Stimulated activated CD8-positive, alpha-beta memory T cell treated with anti-CD3 and anti-CD28 coated beads, Interleukin-12 subunit alpha, Interleukin-12 subunit beta, amount 100 ng/mL, for 24 hours (primary cell): Measurements from ENCODE around the gene ZNG1B.
"Not testable (repeated sequence)": the region's sequence is repeated elsewhere in the genome, so short reads cannot be mapped to it uniquely, and the experiment has no call there.

Experiments
- DNase-seq: peaks from one replicate; pipeline ENCODE4 v3.0.0-alpha.2; 2020; ENCODE audit errors: extremely low read depth

ZNG1B gene

GRCh38 chr2:113437508-113438465 lies at the start of gene ZNG1B:
Gene ZNG1B (plus strand): TSS chr2:113437691. CDS start chr2:113437869, 178 bp downstream.
- DNase-seq: peak; percentile 61

GRCh38 chr2:113390124-113390849 lies 47.2 kb upstream of the ZNG1B start:
- DNase-seq: peak; percentile 27

- DNase-seq: no peak
Observed at GRCh38 chr2:113391073-113391472, 46.4 kb upstream of the ZNG1B start.

- no peak for DNase-seq
Observed at GRCh38 chr2:113406114-113406513, 31.4 kb upstream of the ZNG1B start.

GRCh38 chr2:113407446-113408099 lies 29.9 kb upstream of the ZNG1B start:
- DNase-seq: no peak

GRCh38 chr2:113411725-113412352 lies 25.7 kb upstream of the ZNG1B start:
- not testable (repeated sequence) for DNase-seq

- DNase-seq: not testable (repeated sequence)
Observed at GRCh38 chr2:113412774-113413173, 24.7 kb upstream of the ZNG1B start.

GRCh38 chr2:113431773-113432172 lies 5.7 kb upstream of the ZNG1B start:
- not testable (repeated sequence) for DNase-seq

GRCh38 chr2:113433468-113433867 lies 4.0 kb upstream of the ZNG1B start:
- DNase-seq: not testable (repeated sequence)

GRCh38 chr2:113465770-113466169 lies 28.3 kb downstream of the ZNG1B start:
- not testable (repeated sequence) for DNase-seq

GRCh38 chr2:113476688-113477368 lies 39.3 kb downstream of the ZNG1B start:
- DNase-seq: not testable (repeated sequence)

GRCh38 chr2:113496527-113496926 lies 59.0 kb downstream of the ZNG1B start:
- DNase-seq: not testable (repeated sequence)

GRCh38 chr2:113498365-113498764 lies 60.9 kb downstream of the ZNG1B start, which contains the start of gene FOXD4L1:
Gene FOXD4L1 (plus strand): TSS chr2:113498665. CDS start chr2:113499257, 592 bp downstream.
- DNase-seq: not testable (repeated sequence)

GRCh38 chr2:113499019-113499885 lies 61.8 kb downstream of the ZNG1B start:
- DNase-seq: not testable (repeated sequence)

GRCh38 chr2:113499886-113500722 lies 62.6 kb downstream of the ZNG1B start:
- not testable (repeated sequence) for DNase-seq

GRCh38 chr2:113500723-113501038 lies 63.2 kb downstream of the ZNG1B start:
- DNase-seq: not testable (repeated sequence)

GRCh38 chr2:113502216-113503093 lies 65.0 kb downstream of the ZNG1B start:
- DNase-seq: not testable (repeated sequence)
